ENCODE data around the gene ZNF483.
A peak's percentile ranks its signal among the peaks of the same experiment; 100 is the strongest.
"Not testable (repeated sequence)": the region's sequence is repeated elsewhere in the genome, so short reads cannot be mapped to it uniquely, and the experiment has no call there.

The ZNF483 gene

DNA sequence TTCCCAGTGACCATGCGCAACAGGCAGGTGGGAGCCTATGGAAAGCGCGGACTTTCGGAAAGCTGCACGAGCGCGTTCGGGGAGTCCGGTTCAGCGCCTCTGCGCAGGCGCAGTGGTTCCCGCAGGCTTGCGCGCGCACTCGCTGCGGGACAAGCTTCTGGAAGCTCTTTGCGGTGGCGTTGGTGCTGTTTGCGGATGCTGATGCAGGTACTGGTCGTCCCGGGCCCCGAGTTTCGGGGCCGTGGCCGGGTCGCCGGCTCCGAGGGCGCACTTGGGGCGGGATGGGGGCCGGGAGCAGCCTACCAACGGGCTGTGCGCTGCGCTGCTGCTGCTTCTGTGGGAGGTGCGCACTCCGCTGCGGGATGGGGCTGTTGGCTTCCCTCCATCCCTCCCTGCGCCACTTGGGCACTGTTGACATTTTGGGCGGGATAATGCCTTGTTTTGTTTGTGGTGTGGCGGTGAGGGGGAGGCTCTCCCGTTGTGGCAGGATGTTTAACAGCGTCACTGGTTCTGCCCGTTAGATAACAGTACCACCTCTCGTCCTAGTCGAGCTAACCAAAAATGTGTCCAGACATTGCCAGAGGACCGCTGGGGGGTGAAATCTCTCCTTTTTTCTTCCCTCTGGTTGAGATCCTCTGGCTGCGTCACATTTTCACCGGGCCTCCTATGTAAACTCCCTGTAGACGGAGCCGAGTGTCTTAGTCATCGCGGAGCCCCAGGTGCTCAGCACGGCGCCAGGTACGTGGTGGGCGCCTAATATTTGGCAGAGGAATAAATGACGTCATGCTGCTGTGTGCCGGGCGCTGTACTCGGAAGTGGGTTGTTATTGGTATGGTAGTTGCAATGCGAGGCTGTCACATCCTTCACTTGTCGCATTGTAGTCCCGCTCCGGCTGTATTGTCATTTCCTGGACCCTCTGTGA lies at the start of gene ZNF483:
Gene ZNF483 (plus strand): TSS at position 124 of the 922 bp plus-strand sequence. CDS start 2,217 bp downstream, outside the sequence.
- Histone ChIP-seq H3K27ac (ENCODE audit: low read length) (peak within 1 kb of the TSS; percentile 27), H3K4me3 (ENCODE audit: low read depth in 1 of 2, low read length in 2 of 2) (peak within 1 kb of the TSS; percentile 88 to 93), H3K4me1 (ENCODE audit: control insufficient read depth in 1 of 2, insufficient read depth in 2 of 2, low read length in 2 of 2) (peaks cover 0 to 5% of the 10 kb centered on the region in 2 donors), H3K27me3 (ENCODE audit: low read depth, low read length) (no peaks in the 10 kb centered on the region), H3K36me3 (ENCODE audit: control insufficient read depth in 1 of 2, insufficient read depth in 2 of 2, low read length in 2 of 2) (peaks cover 0 to 26% of the 10 kb centered on the region in 2 donors), H3K9me3 (ENCODE audit: control insufficient read depth in 1 of 2, low read length in 2 of 2) (no peaks in the 10 kb centered on the region)

DNA sequence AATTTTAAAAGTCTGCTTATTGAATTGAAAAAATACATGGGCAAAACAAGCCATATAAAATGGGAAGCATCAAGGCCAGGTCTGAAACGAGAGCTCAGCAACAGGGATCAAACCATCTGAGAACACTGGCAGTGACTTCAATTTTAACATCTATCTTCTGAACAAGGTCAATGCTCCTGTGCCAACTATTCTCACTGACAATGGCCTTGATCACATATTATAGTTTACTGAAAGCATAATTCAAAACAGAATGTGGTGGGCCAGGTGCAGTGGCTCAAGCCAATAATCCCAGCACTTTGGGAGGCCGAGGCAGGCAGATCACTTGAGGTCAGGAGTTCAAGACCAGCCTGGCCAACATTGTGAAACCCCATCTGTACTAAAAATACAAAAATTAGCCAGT lies 49.8 kb upstream of the ZNF483 start:
- no peaks in the 10 kb centered on the region for H3K9me3 ChIP-seq (ENCODE audit: control insufficient read depth in 1 of 2, low read length in 2 of 2)
- peaks cover 0 to 16% of the 10 kb centered on the region in 2 donors for H3K4me1 ChIP-seq (ENCODE audit: control insufficient read depth in 1 of 2, insufficient read depth in 2 of 2, low read length in 2 of 2)
- H3K27ac ChIP-seq (ENCODE audit: low read length): no peak overlapping the region
- H3K4me3 ChIP-seq (ENCODE audit: low read depth in 1 of 2, low read length in 2 of 2): no peak overlapping the region
- no peaks in the 10 kb centered on the region for H3K27me3 ChIP-seq (ENCODE audit: low read depth, low read length)
- no peaks in the 10 kb centered on the region for H3K36me3 ChIP-seq (ENCODE audit: control insufficient read depth in 1 of 2, insufficient read depth in 2 of 2, low read length in 2 of 2)

DNA sequence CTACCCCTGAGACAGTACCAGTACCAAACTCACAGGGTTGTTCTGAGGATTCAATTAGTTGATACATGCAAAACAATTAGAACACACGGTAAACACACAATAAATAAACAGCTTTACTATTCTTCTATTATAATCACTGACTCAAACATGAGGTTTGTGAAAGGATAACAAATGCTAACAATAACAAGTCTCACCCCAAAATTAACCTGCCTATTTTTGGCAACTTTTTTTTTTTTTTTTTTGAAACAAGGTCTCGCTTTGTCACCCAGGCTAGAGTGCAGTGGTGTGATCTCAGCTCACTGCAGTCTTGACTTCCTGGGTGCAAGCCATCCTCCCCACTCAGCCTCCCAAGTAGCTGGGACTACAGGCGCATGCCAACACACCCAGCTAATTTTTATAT lies 47.3 kb upstream of the ZNF483 start:
- Histone ChIP-seq H3K9me3 (ENCODE audit: control insufficient read depth in 1 of 2, low read length in 2 of 2) (no peaks in the 10 kb centered on the region), H3K27me3 (ENCODE audit: low read depth, low read length) (no peaks in the 10 kb centered on the region), H3K27ac (ENCODE audit: low read length) (no peak overlapping the region), H3K4me1 (ENCODE audit: control insufficient read depth in 1 of 2, insufficient read depth in 2 of 2, low read length in 2 of 2) (peaks cover 5 to 11% of the 10 kb centered on the region in 2 donors), H3K4me3 (ENCODE audit: low read depth in 1 of 2, low read length in 2 of 2) (no peak overlapping the region), H3K36me3 (ENCODE audit: control insufficient read depth in 1 of 2, insufficient read depth in 2 of 2, low read length in 2 of 2) (peaks cover 0 to 3% of the 10 kb centered on the region in 2 donors)

GRCh38 chr9:111481885-111482636 lies 42.9 kb upstream of the ZNF483 start:
- Histone ChIP-seq H3K9me3 (ENCODE audit: control insufficient read depth in 1 of 2, low read length in 2 of 2) (no peaks in the 10 kb centered on the region), H3K27ac (ENCODE audit: low read length) (peak overlapping the region; percentile 85), H3K4me3 (ENCODE audit: low read depth in 1 of 2, low read length in 2 of 2) (peak overlapping the region; percentile 72 to 95), H3K36me3 (ENCODE audit: control insufficient read depth in 1 of 2, insufficient read depth in 2 of 2, low read length in 2 of 2) (peaks cover 0 to 7% of the 10 kb centered on the region in 2 donors), H3K4me1 (ENCODE audit: control insufficient read depth in 1 of 2, insufficient read depth in 2 of 2, low read length in 2 of 2) (peaks cover 5 to 6% of the 10 kb centered on the region in 2 donors), H3K27me3 (ENCODE audit: low read depth, low read length) (no peaks in the 10 kb centered on the region)

DNA sequence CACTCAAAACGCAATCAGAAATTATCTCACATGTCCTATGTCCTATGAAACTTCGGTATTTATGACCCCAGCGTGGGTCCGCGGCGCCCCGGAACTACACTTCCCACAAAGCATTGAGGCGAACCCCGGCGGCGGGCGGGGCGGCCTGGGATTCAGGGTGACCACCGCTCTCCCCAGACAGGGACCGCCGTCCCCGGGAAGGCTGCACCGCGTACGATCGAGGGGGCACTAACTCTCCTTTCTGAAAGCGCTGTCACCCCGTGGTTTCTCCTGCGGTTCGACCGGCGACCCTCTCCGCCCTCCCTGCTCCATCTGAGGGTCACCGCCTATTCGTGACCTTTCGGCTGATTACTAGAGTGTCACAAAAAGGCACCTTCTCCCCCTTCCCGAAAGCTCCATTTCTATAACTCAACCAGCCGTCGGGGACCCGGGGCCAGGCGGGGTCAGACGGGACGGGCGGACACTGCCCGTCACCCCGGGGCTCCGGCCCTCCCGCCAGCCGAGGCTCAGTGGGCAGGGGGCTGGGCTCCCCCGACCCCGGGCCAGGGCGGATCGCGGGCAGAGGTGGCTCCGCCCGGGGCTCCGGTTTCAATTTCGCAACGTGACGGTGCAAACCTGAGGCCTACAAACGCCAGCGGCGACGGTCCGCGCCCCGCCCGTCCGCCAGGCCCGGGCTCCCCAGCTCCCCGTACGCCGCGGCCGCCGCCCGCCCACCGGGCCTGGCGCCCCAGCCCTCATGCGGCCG lies 42.1 kb upstream of the ZNF483 start:
- no peaks in the 10 kb centered on the region for H3K27me3 ChIP-seq (ENCODE audit: low read depth, low read length)
- H3K9me3 ChIP-seq (ENCODE audit: control insufficient read depth in 1 of 2, low read length in 2 of 2): no peaks in the 10 kb centered on the region
- H3K27ac ChIP-seq (ENCODE audit: low read length): peak overlapping the region; percentile 85
- peak overlapping the region; percentile 72 to 95 for H3K4me3 ChIP-seq (ENCODE audit: low read depth in 1 of 2, low read length in 2 of 2)
- H3K36me3 ChIP-seq (ENCODE audit: control insufficient read depth in 1 of 2, insufficient read depth in 2 of 2, low read length in 2 of 2): peaks cover 0 to 7% of the 10 kb centered on the region in 2 donors
- peaks cover 5 to 6% of the 10 kb centered on the region in 2 donors for H3K4me1 ChIP-seq (ENCODE audit: control insufficient read depth in 1 of 2, insufficient read depth in 2 of 2, low read length in 2 of 2)

- Histone ChIP-seq H3K36me3 (ENCODE audit: control insufficient read depth in 1 of 2, insufficient read depth in 2 of 2, low read length in 2 of 2) (peaks cover 0 to 7% of the 10 kb centered on the region in 2 donors), H3K9me3 (ENCODE audit: control insufficient read depth in 1 of 2, low read length in 2 of 2) (no peaks in the 10 kb centered on the region), H3K4me1 (ENCODE audit: control insufficient read depth in 1 of 2, insufficient read depth in 2 of 2, low read length in 2 of 2) (peaks cover 5 to 6% of the 10 kb centered on the region in 2 donors), H3K4me3 (ENCODE audit: low read depth in 1 of 2, low read length in 2 of 2) (peak overlapping the region in 1 of 2 donors; percentile 95), H3K27ac (ENCODE audit: low read length) (no peak overlapping the region), H3K27me3 (ENCODE audit: low read depth, low read length) (no peaks in the 10 kb centered on the region)
Observed at GRCh38 chr9:111483439-111483857, 41.5 kb upstream of the ZNF483 start.

DNA sequence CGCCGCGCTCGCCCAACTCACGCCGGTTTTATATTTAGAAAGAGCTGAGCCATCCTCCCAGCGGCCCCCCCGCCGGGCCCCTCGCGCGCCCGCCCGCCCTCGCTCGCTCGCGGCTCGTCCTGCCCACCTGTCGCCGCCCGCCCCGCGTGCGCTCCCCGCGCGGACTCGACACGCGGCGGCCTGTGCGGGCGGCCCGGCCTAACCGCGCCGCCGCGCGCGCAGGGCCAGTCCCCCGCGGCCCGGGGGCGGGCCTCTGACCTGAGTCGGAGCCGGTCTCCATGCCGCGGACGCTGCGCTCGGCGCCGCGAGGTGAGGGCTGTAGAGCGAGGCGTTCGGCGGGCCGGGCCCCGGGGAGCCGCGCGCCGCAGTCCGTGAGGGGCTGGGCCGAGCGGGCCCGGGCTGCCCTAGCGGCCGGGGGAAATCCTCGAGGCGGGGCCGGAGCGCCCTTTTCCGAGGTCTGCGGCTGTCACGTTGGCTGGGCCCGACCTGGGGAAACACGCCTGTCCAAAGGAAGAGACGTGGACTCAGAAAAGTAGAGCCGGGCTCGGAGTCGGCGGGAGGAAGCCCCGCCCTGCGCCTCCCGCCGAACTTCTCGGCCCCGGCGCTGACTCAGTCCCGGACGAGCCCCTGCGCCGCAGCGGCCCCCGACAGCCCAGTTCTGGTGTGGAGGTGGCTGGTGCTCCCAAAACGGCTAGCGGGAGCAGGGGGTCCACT lies 41.0 kb upstream of the ZNF483 start, which contains the start of gene ECPAS:
Gene ECPAS (minus strand): TSS at position 526 of the 714 bp plus-strand sequence. CDS start 11,465 bp downstream, outside the sequence.
- H3K4me3 ChIP-seq (ENCODE audit: low read depth in 1 of 2, low read length in 2 of 2): peak within 1 kb of the TSS; percentile 68 to 95
- peak within 1 kb of the TSS; percentile 71 for H3K27ac ChIP-seq (ENCODE audit: low read length)
- H3K4me1 ChIP-seq (ENCODE audit: control insufficient read depth in 1 of 2, insufficient read depth in 2 of 2, low read length in 2 of 2): peaks cover 5 to 6% of the 10 kb centered on the region in 2 donors
- H3K36me3 ChIP-seq (ENCODE audit: control insufficient read depth in 1 of 2, insufficient read depth in 2 of 2, low read length in 2 of 2): peaks cover 0 to 7% of the 10 kb centered on the region in 2 donors
- no peaks in the 10 kb centered on the region for H3K9me3 ChIP-seq (ENCODE audit: control insufficient read depth in 1 of 2, low read length in 2 of 2)
- H3K27me3 ChIP-seq (ENCODE audit: low read depth, low read length): no peaks in the 10 kb centered on the region

DNA sequence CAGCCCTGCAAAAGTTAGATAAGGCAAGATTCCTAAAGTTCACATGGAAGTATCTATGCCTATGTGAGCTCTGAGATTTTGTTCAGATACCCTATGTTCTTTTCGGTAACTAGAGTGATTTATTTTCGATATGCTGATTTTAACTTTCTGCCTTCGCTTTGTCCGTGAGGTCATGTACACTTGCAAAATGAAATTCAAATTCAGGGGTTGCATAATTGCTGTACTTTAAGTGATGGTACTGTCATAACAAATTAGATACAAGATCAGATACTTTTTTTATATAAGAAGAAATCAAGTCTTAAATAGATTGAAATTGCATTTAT lies 40.4 kb upstream of the ZNF483 start:
- H3K4me3 ChIP-seq (ENCODE audit: low read depth in 1 of 2, low read length in 2 of 2): peak overlapping the region; percentile 68 to 78
- H3K36me3 ChIP-seq (ENCODE audit: control insufficient read depth in 1 of 2, insufficient read depth in 2 of 2, low read length in 2 of 2): peaks cover 0 to 7% of the 10 kb centered on the region in 2 donors
- H3K27me3 ChIP-seq (ENCODE audit: low read depth, low read length): no peaks in the 10 kb centered on the region
- peaks cover 5 to 6% of the 10 kb centered on the region in 2 donors for H3K4me1 ChIP-seq (ENCODE audit: control insufficient read depth in 1 of 2, insufficient read depth in 2 of 2, low read length in 2 of 2)
- peak overlapping the region; percentile 71 for H3K27ac ChIP-seq (ENCODE audit: low read length)
- H3K9me3 ChIP-seq (ENCODE audit: control insufficient read depth in 1 of 2, low read length in 2 of 2): no peaks in the 10 kb centered on the region

DNA sequence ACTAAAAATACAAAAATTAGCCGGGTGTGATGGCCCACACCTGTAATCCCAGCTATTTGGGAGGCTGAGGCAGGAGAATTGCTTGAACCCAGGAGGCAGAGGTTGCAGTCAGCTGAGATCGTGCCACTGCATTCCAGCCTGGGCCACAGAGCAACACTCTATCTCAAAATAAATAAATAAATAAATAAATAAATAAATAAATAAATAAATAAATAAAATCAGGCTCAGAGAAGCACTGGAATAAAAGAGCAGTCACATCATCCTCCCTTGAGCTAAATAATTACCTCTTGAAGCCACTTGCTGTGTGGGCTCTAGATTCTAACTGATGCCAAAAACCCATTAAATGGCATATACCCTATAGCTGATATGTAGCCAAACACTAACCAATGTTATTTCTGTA lies 27.8 kb upstream of the ZNF483 start:
- H3K4me1 ChIP-seq (ENCODE audit: control insufficient read depth in 1 of 2, insufficient read depth in 2 of 2, low read length in 2 of 2); H3K4me3 ChIP-seq (ENCODE audit: low read depth in 1 of 2, low read length in 2 of 2); H3K27ac ChIP-seq (ENCODE audit: low read length); H3K9me3 ChIP-seq (ENCODE audit: control insufficient read depth in 1 of 2, low read length in 2 of 2); H3K36me3 ChIP-seq (ENCODE audit: control insufficient read depth in 1 of 2, insufficient read depth in 2 of 2, low read length in 2 of 2); H3K27me3 ChIP-seq (ENCODE audit: low read depth, low read length): not testable (repeated sequence)

- Histone ChIP-seq H3K27me3 (ENCODE audit: low read depth, low read length) (no peaks in the 10 kb centered on the region), H3K9me3 (ENCODE audit: control insufficient read depth in 1 of 2, low read length in 2 of 2) (peaks cover 0 to 2% of the 10 kb centered on the region in 2 donors), H3K4me3 (ENCODE audit: low read depth in 1 of 2, low read length in 2 of 2) (no peak overlapping the region), H3K27ac (ENCODE audit: low read length) (no peak overlapping the region), H3K36me3 (ENCODE audit: control insufficient read depth in 1 of 2, insufficient read depth in 2 of 2, low read length in 2 of 2) (no peaks in the 10 kb centered on the region), H3K4me1 (ENCODE audit: control insufficient read depth in 1 of 2, insufficient read depth in 2 of 2, low read length in 2 of 2) (no peaks in the 10 kb centered on the region)
Observed at GRCh38 chr9:111501005-111501562, 23.9 kb upstream of the ZNF483 start.

Measured in muscle layer of duodenum (tissue), 2 donors.